ENCODE measurements around the gene DTYMK. TPM values are rescaled to one million over a fixed set of nuclear protein-coding genes. Genes with fewer than 3 reads are reported as not detected.

DTYMK gene
- total RNA-seq, 1 donor from 2014 or later, result 84.7 TPM

- intact Hi-C loops (cut with micrococcal nuclease), result no loop called here
These were observed 33.3 kb downstream of the DTYMK start for GRCh38 chr2:241653210-241653750.

DNA sequence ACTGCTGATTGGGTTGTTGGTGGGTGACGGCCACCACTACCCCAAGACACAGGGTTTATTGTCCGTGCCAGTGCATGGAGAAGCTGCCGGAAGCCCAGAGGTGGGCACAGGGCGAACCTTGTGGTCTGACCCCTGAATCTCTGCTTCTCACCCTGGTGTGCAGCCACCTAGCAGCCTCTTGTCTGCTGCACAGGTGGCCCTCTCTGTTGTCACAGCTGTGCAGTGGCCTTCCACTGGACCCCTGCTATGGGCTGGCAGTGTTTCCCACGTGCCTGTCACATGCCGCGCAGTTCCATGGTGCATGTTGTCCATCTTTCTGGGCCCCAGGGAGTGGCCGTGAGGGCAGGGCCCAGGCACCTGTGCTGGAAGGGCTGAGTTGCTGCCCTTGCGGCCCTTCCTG is 33.9 kb downstream of the DTYMK start:
- intact Hi-C loops (cut with micrococcal nuclease), result no loop called here

GRCh38 chr2:241652142-241652541 is 34.5 kb downstream of the DTYMK start:
- intact Hi-C loops (cut with micrococcal nuclease), result no loop called here

- intact Hi-C loops (cut with micrococcal nuclease), result no loop called here
These were observed 36.7 kb downstream of the DTYMK start for GRCh38 chr2:241649927-241650326.

- intact Hi-C loops (cut with micrococcal nuclease), result no loop called here
These were observed 37.2 kb downstream of the DTYMK start for GRCh38 chr2:241649404-241649803.

DNA sequence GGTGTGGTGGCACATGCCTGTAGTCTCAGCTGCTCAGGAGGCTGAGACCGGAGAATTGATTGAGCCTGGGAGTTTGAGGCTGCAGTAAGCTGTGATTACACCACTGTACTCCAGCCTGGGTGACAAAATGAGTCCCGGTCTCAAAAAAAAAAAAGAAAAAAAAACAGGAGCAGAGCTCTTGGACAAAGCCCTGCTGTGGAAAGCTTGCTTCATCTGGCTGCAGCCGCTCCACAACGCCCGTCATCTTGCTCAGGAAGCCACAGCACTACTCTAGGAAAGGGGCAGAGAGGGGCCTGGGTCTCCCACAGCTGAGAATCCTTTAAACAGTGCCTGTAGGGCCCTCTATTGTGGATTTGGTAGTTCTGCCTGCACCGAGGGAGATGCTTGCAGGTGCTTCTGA is 38.2 kb downstream of the DTYMK start:
- intact Hi-C loops (cut with micrococcal nuclease), result no loop called here

- intact Hi-C loops (cut with micrococcal nuclease), result no loop called here
These were observed 40.5 kb downstream of the DTYMK start for GRCh38 chr2:241645915-241646645.

DNA sequence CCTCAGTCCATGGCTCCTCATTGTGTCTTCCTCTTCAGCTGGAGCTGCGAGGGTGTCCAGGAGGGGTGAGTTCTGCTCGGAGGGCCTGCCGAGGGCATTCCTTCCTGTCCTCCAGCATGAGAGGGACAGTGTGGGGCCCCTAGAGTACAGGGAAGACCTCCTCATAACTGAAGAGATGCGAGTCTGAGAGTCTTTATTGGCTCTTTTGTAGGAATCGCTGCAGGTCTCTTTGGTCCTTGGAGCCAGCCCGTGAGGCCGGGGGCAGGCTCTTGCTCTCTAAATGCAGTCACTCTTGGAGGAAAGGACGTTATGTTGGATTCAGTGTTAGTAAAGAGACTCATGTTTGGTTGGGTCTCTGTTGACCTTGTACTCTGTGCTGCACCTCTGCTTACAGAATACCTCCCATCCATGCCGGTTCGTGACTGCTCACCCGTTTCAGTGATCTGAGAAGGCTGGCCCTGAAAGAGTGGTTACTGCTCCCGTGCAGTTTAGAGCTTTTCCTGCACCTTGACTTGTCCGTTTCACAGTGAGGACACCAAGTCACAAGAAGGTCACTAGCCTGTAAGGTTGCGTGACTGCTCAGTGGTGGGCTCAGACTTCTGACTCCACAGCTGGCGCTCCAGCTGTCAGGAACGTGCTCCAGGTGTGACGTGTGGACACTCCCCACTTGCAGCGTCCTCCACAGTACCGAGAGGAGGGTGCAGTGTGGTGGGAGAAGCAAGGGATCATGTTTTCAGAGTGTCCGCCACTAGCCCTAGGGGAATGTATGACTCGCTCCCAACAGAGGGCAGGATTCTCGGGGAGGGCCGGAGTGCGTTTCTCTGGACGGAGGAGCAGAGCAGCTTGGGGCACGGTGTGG is 41.3 kb downstream of the DTYMK start:
- intact Hi-C loops (cut with micrococcal nuclease), result no loop called here

GRCh38 chr2:241641631-241642030 is 45.0 kb downstream of the DTYMK start:
- intact Hi-C loops (cut with micrococcal nuclease), result no loop called here

GRCh38 chr2:241640165-241640795 is 46.3 kb downstream of the DTYMK start:
- intact Hi-C loops (cut with micrococcal nuclease), result no loop called here

DNA sequence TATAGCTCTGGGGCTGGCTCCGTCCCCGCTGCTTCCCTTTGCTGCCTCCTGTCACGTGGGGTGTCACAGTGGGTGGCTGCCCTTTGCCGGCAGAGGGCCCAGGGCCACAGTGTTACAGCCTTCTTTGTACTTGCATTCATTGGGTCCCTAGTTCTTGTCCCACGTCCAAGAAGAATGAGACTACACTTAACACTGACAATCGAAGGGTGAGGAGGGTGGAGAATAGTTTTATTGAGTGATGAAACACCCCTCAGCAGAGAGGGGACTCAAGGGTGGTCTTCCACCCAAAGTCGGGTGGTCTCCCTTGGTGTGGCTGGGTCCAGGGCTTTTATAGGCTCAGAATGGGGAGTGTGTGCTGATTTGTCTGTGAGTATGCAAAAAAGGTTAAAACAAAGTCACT is 47.2 kb downstream of the DTYMK start:
- intact Hi-C loops (cut with micrococcal nuclease), result loop anchor here (5.0 to 10.0 kb wide), 3 partner anchors 95 to 282 kb away; partner anchors contain the start of genes D2HGDH and FARP2

DNA sequence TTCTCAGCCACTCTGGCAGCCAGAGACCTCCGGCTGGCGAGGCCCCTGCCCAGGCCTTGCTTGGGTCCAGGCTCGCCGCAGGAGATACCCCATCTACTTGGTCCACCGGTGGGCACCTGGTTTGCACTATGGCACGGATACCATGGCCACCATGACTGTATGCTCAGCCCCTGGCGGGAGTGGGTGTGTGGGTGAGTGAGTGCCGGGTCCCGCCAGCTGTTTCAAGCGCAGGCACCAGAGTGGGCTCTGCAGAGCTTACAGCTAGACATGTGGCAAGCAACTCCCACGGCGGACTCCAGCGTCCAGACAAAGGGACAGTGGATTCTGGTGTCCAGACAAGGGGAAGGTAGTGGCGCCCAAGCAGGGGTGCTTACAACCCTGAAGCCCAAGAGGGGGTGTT is 47.7 kb downstream of the DTYMK start:
- intact Hi-C loops (cut with micrococcal nuclease), result loop anchor here (5.0 to 10.0 kb wide), 3 partner anchors 96 to 282 kb away; partner anchors contain the start of genes D2HGDH and FARP2

- intact Hi-C loops (cut with micrococcal nuclease), result loop anchor here (1.0 to 10.0 kb wide), 6 partner anchors 48 to 281 kb away; partner anchors contain the start of genes D2HGDH, DTYMK, FARP2 and ING5
These were observed 48.6 kb downstream of the DTYMK start for GRCh38 chr2:241637795-241638660.

DNA sequence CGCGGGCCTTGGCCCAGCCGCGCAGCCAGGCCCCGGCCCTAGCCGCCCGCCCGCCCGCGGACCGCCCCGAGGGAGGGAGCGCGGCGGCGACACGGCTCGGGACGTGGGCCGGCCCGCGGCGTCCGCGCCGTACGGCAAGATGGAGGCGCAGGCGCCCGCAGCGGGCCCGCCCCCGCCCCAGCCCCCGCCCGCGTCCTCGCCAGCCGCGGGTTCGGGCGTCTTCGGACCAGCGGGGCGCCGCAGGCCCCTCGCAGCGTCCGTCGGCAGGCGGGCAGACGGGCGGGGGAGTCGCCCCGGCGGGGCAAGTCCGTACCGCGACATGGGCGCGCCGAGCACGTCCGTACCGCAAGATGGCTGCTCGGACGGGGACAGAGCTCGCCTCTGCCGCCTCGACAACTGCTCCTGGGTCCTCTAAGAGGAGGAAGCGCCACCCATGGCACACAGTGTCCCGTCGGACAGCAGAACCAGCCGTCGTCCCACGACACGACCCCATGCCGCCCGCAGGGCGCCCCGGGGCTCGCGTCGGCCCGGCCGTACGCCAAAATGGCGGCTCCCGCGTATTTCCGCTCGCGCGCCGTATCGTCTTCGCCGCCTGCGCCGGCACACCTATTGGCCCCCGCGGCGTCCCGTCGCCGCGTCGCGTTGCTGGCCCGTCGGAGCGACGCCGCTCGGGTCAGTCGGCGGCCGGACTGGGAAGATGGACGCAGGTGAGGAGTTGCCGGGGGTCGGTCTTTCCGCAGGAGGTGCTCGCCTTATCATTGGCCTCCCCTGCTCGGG is 49.4 kb downstream of the DTYMK start, which contains the start of the genes ATG4B and THAP4:
ATG4B (plus strand) TSS at position 676 of the 777 bp plus-strand sequence; CDS start at position 698, 22 bp downstream.
THAP4 (minus strand) TSS at position 141 of the 777 bp plus-strand sequence. CDS start 141 bp downstream, outside the sequence.
- intact Hi-C loops (cut with micrococcal nuclease), result loop anchor here (1.0 to 10.0 kb wide), 6 partner anchors 49 to 280 kb away; partner anchors contain the start of genes D2HGDH, DTYMK, FARP2 and ING5

DNA sequence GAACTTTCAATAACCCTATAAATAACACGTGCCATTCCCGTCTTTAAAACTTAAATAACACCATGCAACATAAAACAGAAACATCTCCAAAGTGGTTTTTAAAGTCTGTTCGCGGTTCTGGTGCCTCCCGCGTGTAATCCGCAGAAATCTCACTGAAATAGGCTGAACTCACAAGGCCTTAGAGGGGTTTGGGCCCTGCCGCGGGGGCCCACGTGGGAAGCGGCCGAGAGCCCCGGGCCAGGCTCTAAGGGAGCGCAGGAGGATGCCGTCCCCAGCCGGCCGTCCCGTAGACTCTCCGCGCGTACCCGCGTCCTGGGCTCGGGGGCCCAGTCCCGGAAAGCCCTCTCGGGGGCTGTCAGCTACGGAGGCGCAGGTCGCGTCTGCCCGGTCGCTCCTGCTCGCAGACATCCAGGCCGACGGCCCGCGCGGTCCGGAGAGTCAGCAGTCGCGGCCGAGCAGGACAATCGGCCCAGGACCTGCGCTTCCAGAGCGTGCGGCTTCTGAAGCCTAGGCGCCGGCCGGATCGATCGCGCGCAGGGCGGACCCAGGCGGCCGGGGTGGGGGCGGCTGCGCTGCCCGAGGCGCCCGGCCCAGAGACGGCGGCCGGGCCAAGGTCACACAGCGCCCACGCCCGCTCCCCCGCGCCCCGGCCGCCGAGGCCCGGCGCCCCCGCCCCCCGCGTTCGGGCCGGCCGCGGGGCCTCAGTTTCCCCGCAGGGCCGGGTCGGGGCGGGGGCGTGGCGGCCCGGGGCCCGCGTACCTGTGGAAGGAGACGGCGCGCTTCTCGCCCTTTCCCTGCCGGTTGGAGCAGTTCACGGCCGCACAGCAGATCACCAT is 50.2 kb downstream of the DTYMK start:
- intact Hi-C loops (cut with micrococcal nuclease), result loop anchor here (1.0 to 10.0 kb wide), 7 partner anchors 19 to 279 kb away; partner anchors contain the start of genes D2HGDH, DTYMK, FARP2 and ING5

DNA sequence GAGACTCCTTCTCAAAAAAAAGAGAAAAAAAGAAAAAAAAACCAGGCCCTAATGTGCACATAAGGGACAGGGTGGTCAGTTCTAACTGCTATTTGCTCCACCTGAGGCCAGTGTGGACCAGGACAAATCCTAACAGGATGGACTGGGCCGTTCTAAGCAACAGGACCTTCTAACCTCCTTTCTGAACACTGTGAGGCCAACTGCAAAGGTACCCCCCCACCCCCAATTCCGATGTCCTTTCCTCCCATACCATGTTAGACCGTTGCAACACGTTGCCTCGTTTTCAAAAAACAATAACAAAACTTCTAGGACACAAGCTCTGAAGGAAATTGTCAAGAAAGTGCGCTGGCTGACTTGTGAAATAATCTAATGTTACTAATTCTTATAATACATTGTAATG is 50.9 kb downstream of the DTYMK start:
- intact Hi-C loops (cut with micrococcal nuclease), result loop anchor here (1.0 to 10.0 kb wide), 5 partner anchors 18 to 278 kb away; partner anchors contain the start of genes D2HGDH, FARP2 and STK25

DNA sequence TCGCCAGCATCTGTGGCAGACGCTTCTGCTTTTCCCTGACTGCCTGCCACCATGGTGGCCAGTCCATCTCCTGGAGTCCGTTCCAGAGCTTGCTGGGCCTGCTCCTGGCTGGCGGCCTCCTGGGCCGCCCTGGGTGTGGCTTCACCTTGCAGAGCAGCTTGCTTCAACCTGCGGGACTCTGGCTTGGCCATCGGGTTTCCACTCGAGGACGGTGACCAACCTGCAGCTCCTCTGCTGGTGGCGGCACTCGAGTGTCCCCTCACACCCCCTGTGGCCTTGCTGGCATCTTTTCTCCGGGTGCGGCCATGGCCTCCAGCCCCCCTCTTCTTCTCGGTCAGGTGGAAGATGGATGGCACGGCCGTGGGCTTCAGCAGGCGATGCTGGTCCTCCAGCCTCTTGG is 53.1 kb downstream of the DTYMK start:
- intact Hi-C loops (cut with micrococcal nuclease), result loop anchor here (10.0 kb wide), 2 partner anchors 101 to 251 kb away; partner anchors contain the start of gene D2HGDH
